Activated T-helper 17 cell treated with anti-CD3 and anti-CD28 coated beads, Interleukin-2, amount 50 U/mL, for 72 hours (primary cell): Measurements from ENCODE around the gene AP4M1. TPM values are rescaled to one million over a fixed set of nuclear protein-coding genes. Genes with fewer than 3 reads are reported as not detected.
A peak's percentile ranks its signal among the peaks of the same experiment; 100 is the strongest.

ENCODE experiments used
- ATAC-seq: fragments of 150-1000 bp; cut with Tn5 transposase; replicated peaks from 2 replicates; pipeline ENCODE4 v1.10.0; 2021; ENCODE audit warnings: mild to moderate bottlenecking, moderate library complexity
- H3K27ac Mint-ChIP-seq: one replicate; pipeline ENCODE4 v1.8.0; 2022; ENCODE audit warnings: mixed read lengths
- H3K27me3 Mint-ChIP-seq: one replicate; pipeline ENCODE4 v1.8.0; 2022; ENCODE audit warnings: mixed read lengths
- H3K36me3 Mint-ChIP-seq: one replicate; pipeline ENCODE4 v1.8.0; 2022; ENCODE audit warnings: low read depth, mild to moderate bottlenecking, mixed read lengths
- H3K4me1 Mint-ChIP-seq: one replicate; pipeline ENCODE4 v1.8.0; 2022; ENCODE audit warnings: mixed read lengths
- H3K4me3 Mint-ChIP-seq: one replicate; pipeline ENCODE4 v1.8.0; 2022; ENCODE audit warnings: mild to moderate bottlenecking, mixed read lengths
- H3K9me3 Mint-ChIP-seq: one replicate; pipeline ENCODE4 v1.8.0; 2022; ENCODE audit warnings: mixed read lengths
- total RNA-seq, 2 donors: library from RNA; stranded (reverse); gene quantifications; one replicate each; pipeline ENCODE4 v1.2.3, GENCODE V29; 2022

AP4M1 gene
- total RNA-seq, 2 donors from 2014 or later, result 8.2 to 12.7 TPM

DNA sequence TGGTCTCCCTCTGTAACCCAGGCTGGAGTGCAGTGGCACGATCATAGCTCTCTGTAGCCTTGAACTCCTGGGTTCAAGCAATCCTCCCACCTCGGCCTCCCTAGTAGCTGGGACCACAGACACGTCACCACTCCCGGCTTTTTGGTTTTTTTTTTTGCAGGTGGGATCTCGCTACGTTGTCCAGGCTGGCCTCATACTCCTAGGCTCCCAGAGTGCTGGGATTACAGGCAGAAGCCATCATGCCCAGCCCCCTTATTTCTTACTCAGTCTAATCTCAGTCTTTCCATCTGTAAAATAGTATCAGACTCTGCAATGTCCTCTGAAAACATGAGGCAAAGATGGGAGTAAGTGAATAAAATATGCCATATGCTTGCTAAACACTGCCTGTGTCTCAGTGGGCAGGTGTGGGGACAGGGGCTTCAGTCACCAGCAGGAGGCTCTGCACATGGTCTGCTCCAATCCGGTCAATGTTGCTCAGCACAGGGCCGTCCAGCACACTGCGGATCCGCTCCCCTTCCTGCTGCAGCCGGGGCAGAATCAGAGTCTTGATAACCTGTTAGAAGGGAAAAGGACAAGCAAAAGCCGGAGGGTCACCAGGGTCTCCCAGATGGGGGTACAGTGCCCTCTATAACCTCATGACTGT, 8.2 kb downstream of the AP4M1 start:
- no peak for ATAC-seq
- Mint-ChIP-seq H3K27ac (peak overlapping the region; percentile 20), H3K27me3 (no peaks in the 10 kb centered on the region), H3K4me1 (no peaks in the 10 kb centered on the region), H3K36me3 (peaks cover 73% of the 10 kb centered on the region), H3K9me3 (no peaks in the 10 kb centered on the region), H3K4me3 (no peak overlapping the region)

- Mint-ChIP-seq H3K27ac (no peak overlapping the region), H3K4me1 (no peaks in the 10 kb centered on the region), H3K9me3 (no peaks in the 10 kb centered on the region), H3K27me3 (no peaks in the 10 kb centered on the region), H3K36me3 (peaks cover 73% of the 10 kb centered on the region), H3K4me3 (no peak overlapping the region)
- no peak for ATAC-seq
Observed at GRCh38 chr7:100111156-100111555, 9.7 kb downstream of the AP4M1 start.

DNA sequence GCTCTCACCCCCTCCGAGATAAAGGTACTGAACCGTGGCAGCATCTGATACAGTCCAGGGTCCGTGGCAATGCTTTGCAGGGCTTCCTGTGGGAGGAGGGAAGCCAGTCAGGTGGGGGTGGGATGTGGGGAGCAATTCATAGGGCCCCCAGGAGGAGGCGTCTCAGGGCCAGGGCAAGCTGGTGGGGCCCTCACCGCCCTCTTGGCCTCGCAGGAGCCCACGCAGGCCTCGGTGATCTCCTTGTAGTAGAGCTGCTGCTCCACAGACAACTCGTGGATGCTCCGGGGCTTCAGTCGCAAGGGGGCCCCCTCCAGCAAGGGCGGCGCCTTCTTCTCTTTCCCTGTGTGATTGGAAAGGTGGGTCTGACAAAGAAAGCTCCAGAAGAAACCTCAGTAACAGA, 10.5 kb downstream of the AP4M1 start:
- H3K27ac Mint-ChIP-seq, result no peak overlapping the region
- no peak for ATAC-seq
- no peaks in the 10 kb centered on the region for H3K9me3 Mint-ChIP-seq
- H3K27me3 Mint-ChIP-seq, result no peaks in the 10 kb centered on the region
- H3K4me1 Mint-ChIP-seq, result peaks cover 5% of the 10 kb centered on the region
- peaks cover 69% of the 10 kb centered on the region for H3K36me3 Mint-ChIP-seq
- H3K4me3 Mint-ChIP-seq, result no peak overlapping the region

GRCh38 chr7:100115026-100115425, 13.6 kb downstream of the AP4M1 start:
- no peaks in the 10 kb centered on the region for H3K27me3 Mint-ChIP-seq
- no peak for ATAC-seq
- H3K9me3 Mint-ChIP-seq, result no peaks in the 10 kb centered on the region
- H3K4me1 Mint-ChIP-seq, result peaks cover 5% of the 10 kb centered on the region
- no peak overlapping the region for H3K4me3 Mint-ChIP-seq
- H3K36me3 Mint-ChIP-seq, result peaks cover 52% of the 10 kb centered on the region
- no peak overlapping the region for H3K27ac Mint-ChIP-seq

DNA sequence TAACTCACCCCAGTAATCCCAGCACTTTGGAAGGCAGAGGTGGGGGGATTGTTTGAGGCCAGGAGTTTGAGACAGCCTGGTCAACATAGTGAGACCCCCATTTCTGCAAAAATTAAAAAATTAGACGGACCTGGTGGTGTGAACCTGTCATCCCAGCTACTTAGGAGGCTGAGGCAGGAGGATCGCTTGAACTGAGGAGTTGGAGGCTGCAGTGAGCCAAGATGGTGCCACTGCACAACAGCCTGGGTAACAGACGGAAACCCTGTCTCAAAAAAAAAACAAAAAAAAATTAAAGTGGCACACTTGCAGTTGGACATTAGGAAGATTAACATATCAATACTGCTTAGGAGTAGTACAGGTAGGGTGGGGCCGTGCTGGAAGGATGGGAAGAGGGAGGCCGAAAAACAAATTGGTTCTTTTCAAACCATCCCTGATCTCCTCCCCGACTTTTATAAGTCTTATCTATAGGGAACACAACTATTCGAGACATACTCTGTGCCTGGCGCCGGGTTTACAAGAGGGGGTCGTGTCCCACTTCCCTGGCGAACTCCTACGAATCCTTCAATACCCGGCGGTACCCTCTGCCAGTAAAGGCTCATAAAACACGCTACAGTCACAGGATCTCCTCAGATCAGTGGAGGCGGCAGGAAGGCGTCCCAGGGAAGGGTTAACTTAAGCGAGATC, 17.1 kb downstream of the AP4M1 start:
- Mint-ChIP-seq H3K27ac (peak overlapping the region; percentile 100), H3K4me1 (peaks cover 5% of the 10 kb centered on the region), H3K4me3 (peak overlapping the region; percentile 92), H3K36me3 (peaks cover 30% of the 10 kb centered on the region), H3K9me3 (no peaks in the 10 kb centered on the region), H3K27me3 (no peaks in the 10 kb centered on the region)
- no peak for ATAC-seq

- H3K9me3 Mint-ChIP-seq, result no peaks in the 10 kb centered on the region
- H3K4me1 Mint-ChIP-seq, result peaks cover 5% of the 10 kb centered on the region
- H3K27me3 Mint-ChIP-seq, result no peaks in the 10 kb centered on the region
- peak; percentile 85 for ATAC-seq
- H3K36me3 Mint-ChIP-seq, result peaks cover 28% of the 10 kb centered on the region
- peak within 1 kb of the TSS; percentile 92 for H3K4me3 Mint-ChIP-seq
- peak within 1 kb of the TSS; percentile 100 for H3K27ac Mint-ChIP-seq
Observed at GRCh38 chr7:100119072-100119969, 17.9 kb downstream of the AP4M1 start, which contains the start of the genes CNPY4 and TAF6. Gene CNPY4 (plus strand): TSS chr7:100119634. CDS start chr7:100119745, 111 bp downstream. Gene TAF6 (minus strand): TSS chr7:100119358. CDS start chr7:100114209, 5,149 bp downstream.

- Mint-ChIP-seq H3K4me3 (peak overlapping the region; percentile 92), H3K36me3 (peaks cover 34% of the 10 kb centered on the region), H3K27ac (peak overlapping the region; percentile 100), H3K27me3 (no peaks in the 10 kb centered on the region), H3K4me1 (peaks cover 10% of the 10 kb centered on the region), H3K9me3 (no peaks in the 10 kb centered on the region)
- peak; percentile 70 for ATAC-seq
Observed at GRCh38 chr7:100119970-100120732, 18.7 kb downstream of the AP4M1 start.

- peaks cover 10% of the 10 kb centered on the region for H3K4me1 Mint-ChIP-seq
- peak overlapping the region; percentile 100 for H3K27ac Mint-ChIP-seq
- peak overlapping the region; percentile 92 for H3K4me3 Mint-ChIP-seq
- no peaks in the 10 kb centered on the region for H3K27me3 Mint-ChIP-seq
- no peaks in the 10 kb centered on the region for H3K9me3 Mint-ChIP-seq
- no peak for ATAC-seq
- H3K36me3 Mint-ChIP-seq, result peaks cover 34% of the 10 kb centered on the region
Observed at GRCh38 chr7:100120733-100121036, 19.2 kb downstream of the AP4M1 start.

DNA sequence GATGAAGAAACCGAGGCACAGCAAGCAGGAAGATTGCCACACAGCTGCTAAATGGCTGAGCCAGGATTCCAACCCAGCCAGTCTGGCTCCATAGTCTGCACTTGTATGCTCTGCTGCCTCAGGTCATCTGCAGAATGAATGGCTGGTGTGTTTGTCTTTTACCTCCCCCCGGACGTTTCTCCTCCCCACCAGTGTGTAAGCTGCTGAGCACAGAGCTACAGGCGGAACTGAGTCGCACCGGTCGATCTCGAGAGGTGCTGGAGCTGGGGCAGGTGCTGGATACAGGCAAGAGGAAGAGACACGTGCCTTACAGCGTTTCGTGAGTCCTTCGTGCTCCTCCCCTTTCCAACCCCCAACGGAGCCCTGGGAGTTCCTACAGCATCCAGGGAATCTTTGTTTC, 20.6 kb downstream of the AP4M1 start:
- H3K9me3 Mint-ChIP-seq, result no peaks in the 10 kb centered on the region
- no peak overlapping the region for H3K4me3 Mint-ChIP-seq
- ATAC-seq, result no peak
- H3K4me1 Mint-ChIP-seq, result peaks cover 5% of the 10 kb centered on the region
- peaks cover 44% of the 10 kb centered on the region for H3K36me3 Mint-ChIP-seq
- H3K27me3 Mint-ChIP-seq, result no peaks in the 10 kb centered on the region
- no peak overlapping the region for H3K27ac Mint-ChIP-seq

- no peak for ATAC-seq
- Mint-ChIP-seq H3K27ac (no peak overlapping the region), H3K27me3 (no peaks in the 10 kb centered on the region)
Observed at GRCh38 chr7:100122568-100122967, 21.1 kb downstream of the AP4M1 start.

DNA sequence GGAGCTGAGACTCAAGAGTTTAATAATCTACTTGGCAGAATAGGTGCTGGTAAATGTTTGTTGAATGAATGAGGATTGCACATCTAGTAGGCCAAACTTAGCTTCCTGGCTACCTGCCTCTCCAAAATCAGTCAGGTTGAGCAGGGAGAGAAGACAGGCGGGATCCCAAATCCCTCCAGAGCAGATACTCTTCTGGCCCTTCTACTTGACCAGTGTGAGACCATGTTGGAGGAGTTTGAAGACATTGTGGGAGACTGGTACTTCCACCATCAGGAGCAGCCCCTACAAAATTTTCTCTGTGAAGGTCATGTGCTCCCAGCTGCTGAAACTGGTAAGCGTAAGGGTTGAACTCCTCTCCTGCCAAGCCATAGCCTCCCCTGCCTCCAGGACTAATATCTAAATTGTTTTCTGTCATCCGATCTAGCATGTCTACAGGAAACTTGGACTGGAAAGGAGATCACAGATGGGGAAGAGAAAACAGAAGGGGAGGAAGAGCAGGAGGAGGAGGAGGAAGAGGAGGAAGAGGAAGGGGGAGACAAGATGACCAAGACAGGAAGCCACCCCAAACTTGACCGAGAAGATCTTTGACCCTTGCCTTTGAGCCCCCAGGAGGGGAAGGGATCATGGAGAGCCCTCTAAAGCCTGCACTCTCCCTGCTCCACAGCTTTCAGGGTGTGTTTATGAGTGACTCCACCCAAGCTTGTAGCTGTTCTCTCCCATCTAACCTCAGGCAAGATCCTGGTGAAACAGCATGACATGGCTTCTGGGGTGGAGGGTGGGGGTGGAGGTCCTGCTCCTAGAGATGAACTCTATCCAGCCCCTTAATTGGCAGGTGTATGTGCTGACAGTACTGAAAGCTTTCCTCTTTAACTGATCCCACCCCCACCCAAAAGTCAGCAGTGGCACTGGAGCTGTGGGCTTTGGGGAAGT, 23.1 kb downstream of the AP4M1 start:
- H3K4me3 Mint-ChIP-seq, result peak overlapping the region; percentile 98
- no peaks in the 10 kb centered on the region for H3K27me3 Mint-ChIP-seq
- H3K4me1 Mint-ChIP-seq, result peaks cover 5% of the 10 kb centered on the region
- H3K36me3 Mint-ChIP-seq, result peaks cover 33% of the 10 kb centered on the region
- H3K27ac Mint-ChIP-seq, result peak overlapping the region; percentile 78
- no peak for ATAC-seq
- H3K9me3 Mint-ChIP-seq, result no peaks in the 10 kb centered on the region

More at GRCh38 chr7:100122568-100122967, 21.1 kb downstream of the AP4M1 start:
- Mint-ChIP-seq H3K4me3 (no peak overlapping the region), H3K4me1 (peaks cover 5% of the 10 kb centered on the region), H3K9me3 (no peaks in the 10 kb centered on the region), H3K36me3 (peaks cover 44% of the 10 kb centered on the region)

GRCh38 chr7:100126239-100126930, 24.9 kb downstream of the AP4M1 start:
- H3K27ac Mint-ChIP-seq, result peak overlapping the region; percentile 98
- H3K27me3 Mint-ChIP-seq, result no peaks in the 10 kb centered on the region
- H3K4me3 Mint-ChIP-seq, result peak overlapping the region; percentile 98
- peaks cover 5% of the 10 kb centered on the region for H3K4me1 Mint-ChIP-seq
- peak; percentile 43 for ATAC-seq
- H3K9me3 Mint-ChIP-seq, result no peaks in the 10 kb centered on the region
- peaks cover 29% of the 10 kb centered on the region for H3K36me3 Mint-ChIP-seq
